ENCODE results near the gene AUTS2.

The AUTS2 gene

GRCh38 chr7:70212281-70212680, 614.0 kb downstream of the AUTS2 start:
- Histone ChIP-seq H4K20me1 (ENCODE audit: insufficient read depth, low read length) (no peaks in the 10 kb centered on the region), H3K9me3 (ENCODE audit: low read length) (no peaks in the 10 kb centered on the region), H3K27me3 (ENCODE audit: insufficient read depth, low read length) (no peaks in the 10 kb centered on the region), H3K4me3 (ENCODE audit: low read depth, low read length, poor library complexity, severe bottlenecking) (no peak overlapping the region), H3K79me2 (ENCODE audit: insufficient read depth, low read length) (no peaks in the 10 kb centered on the region), H3K4me2 (ENCODE audit: low read length) (no peak overlapping the region), H3F3A (ENCODE audit: insufficient read depth, low read length) (no peaks in the 10 kb centered on the region), H3K36me3 (ENCODE audit: insufficient read depth, low read length) (no peaks in the 10 kb centered on the region), H2AFZ (ENCODE audit: low read length) (no peak overlapping the region), H3K9ac (ENCODE audit: low read length) (no peak overlapping the region), H3K4me1 (ENCODE audit: insufficient read depth, low read length, severe bottlenecking) (no peaks in the 10 kb centered on the region), H3K27ac (ENCODE audit: low read depth, low read length, poor library complexity, severe bottlenecking) (no peak overlapping the region), H3K9me2 (ENCODE audit: low read depth, low read length) (no peaks in the 10 kb centered on the region)
- TF ChIP-seq EZH2 (IDR thresholded peaks at IDR 0.05; ENCODE audit: borderline replicate concordance, low read length), result no peak
- no peak for TF ChIP-seq CTCF (IDR thresholded peaks at IDR 0.05; ENCODE audit: low read length)

GRCh38 chr7:70214071-70214470, 615.8 kb downstream of the AUTS2 start:
- Histone ChIP-seq H3K27me3 (ENCODE audit: insufficient read depth, low read length) (no peaks in the 10 kb centered on the region), H3K9me3 (ENCODE audit: low read length) (no peaks in the 10 kb centered on the region), H3K4me3 (ENCODE audit: low read depth, low read length, poor library complexity, severe bottlenecking) (no peak overlapping the region), H3K4me1 (ENCODE audit: insufficient read depth, low read length, severe bottlenecking) (no peaks in the 10 kb centered on the region), H3K79me2 (ENCODE audit: insufficient read depth, low read length) (no peaks in the 10 kb centered on the region), H3K9me2 (ENCODE audit: low read depth, low read length) (no peaks in the 10 kb centered on the region), H4K20me1 (ENCODE audit: insufficient read depth, low read length) (no peaks in the 10 kb centered on the region), H3K9ac (ENCODE audit: low read length) (no peak overlapping the region), H3F3A (ENCODE audit: insufficient read depth, low read length) (no peaks in the 10 kb centered on the region), H2AFZ (ENCODE audit: low read length) (no peak overlapping the region), H3K4me2 (ENCODE audit: low read length) (no peak overlapping the region), H3K36me3 (ENCODE audit: insufficient read depth, low read length) (no peaks in the 10 kb centered on the region; the same call in 1 of the 2 replicates), H3K27ac (ENCODE audit: low read depth, low read length, poor library complexity, severe bottlenecking) (no peak overlapping the region)
- TF ChIP-seq CTCF (IDR thresholded peaks at IDR 0.05; ENCODE audit: low read length) (no peak), EZH2 (IDR thresholded peaks at IDR 0.05; ENCODE audit: borderline replicate concordance, low read length) (no peak)

GRCh38 chr7:70215491-70215890, 617.2 kb downstream of the AUTS2 start:
- no peak overlapping the region for H3K27ac ChIP-seq (ENCODE audit: low read depth, low read length, poor library complexity, severe bottlenecking)
- H3F3A ChIP-seq (ENCODE audit: insufficient read depth, low read length), result no peaks in the 10 kb centered on the region
- no peak overlapping the region for H3K4me2 ChIP-seq (ENCODE audit: low read length)
- no peaks in the 10 kb centered on the region for H3K4me1 ChIP-seq (ENCODE audit: insufficient read depth, low read length, severe bottlenecking)
- no peak for TF ChIP-seq CTCF (IDR thresholded peaks at IDR 0.05; ENCODE audit: low read length)
- no peak for TF ChIP-seq EZH2 (IDR thresholded peaks at IDR 0.05; ENCODE audit: borderline replicate concordance, low read length)
- H3K27me3 ChIP-seq (ENCODE audit: insufficient read depth, low read length), result no peaks in the 10 kb centered on the region
- no peaks in the 10 kb centered on the region for H3K79me2 ChIP-seq (ENCODE audit: insufficient read depth, low read length)
- H2AFZ ChIP-seq (ENCODE audit: low read length), result no peak overlapping the region
- H3K36me3 ChIP-seq (ENCODE audit: insufficient read depth, low read length), result no peaks in the 10 kb centered on the region; the same call in 1 of the 2 replicates
- no peaks in the 10 kb centered on the region for H3K9me3 ChIP-seq (ENCODE audit: low read length)
- H3K4me3 ChIP-seq (ENCODE audit: low read depth, low read length, poor library complexity, severe bottlenecking), result no peak overlapping the region
- H4K20me1 ChIP-seq (ENCODE audit: insufficient read depth, low read length), result no peaks in the 10 kb centered on the region
- H3K9me2 ChIP-seq (ENCODE audit: low read depth, low read length), result no peaks in the 10 kb centered on the region
- no peak overlapping the region for H3K9ac ChIP-seq (ENCODE audit: low read length)

Data from OCI-LY1 (cell line).